ENCODE results near the gene C1orf56.

C1orf56 gene

DNA sequence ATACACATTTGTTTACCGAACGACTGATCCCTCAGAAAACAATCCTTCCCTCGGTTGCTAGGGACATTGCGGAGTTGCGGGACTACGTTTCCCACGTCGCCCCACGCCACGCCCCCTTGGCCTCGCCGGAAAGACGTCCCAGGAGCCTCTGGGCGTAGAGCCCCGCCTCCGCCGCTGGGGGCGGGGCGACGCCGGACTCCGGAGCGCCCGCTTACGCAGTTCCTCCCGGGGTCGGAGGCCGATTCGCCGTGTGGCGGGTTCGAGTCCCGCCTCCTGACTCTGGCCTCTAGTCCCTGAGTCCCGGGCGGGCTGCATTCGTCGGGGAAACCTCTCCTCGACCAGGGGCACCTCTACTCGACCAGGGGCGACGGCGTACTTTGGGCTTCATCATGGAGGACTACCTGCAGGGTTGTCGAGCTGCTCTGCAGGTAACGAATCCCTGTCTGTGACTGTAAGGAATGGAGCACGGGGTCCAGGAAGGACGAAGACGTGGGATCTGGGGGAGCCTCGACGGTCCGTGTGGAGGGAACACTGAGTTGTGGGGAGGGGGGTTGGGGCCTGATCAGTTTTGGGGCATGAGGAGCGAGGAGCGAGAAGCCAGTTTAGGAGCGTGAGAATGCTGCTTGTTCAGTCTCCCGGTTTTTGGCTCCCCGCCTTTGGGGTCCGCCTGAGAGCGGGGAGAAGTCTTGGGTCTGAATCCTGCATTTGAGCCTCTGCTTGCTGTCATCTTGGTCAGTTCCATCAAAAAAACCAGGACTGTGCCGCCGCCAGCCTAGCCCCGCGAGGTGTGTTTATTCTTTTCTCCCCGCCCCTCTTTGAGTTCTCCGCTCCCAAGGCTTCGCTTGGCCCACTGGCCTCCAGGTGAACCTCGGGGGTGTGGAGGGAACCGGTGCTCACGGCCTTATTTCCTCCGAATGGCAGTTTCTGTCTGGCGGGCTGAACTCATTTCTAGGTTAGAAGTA, 39.0 kb upstream of the C1orf56 start, which contains the start of gene PRUNE1:
Gene PRUNE1 (plus strand): TSS at position 206 of the 962 bp plus-strand sequence. CDS start 184 bp downstream, at position 390.
- peak; percentile 99 for DNase-seq
- Histone ChIP-seq H3K27me3 (ENCODE audit: control insufficient read depth in 1 of 2, insufficient read depth in 1 of 2, low read length in 2 of 2) (no peaks in the 10 kb centered on the region), H4K8ac (ENCODE audit: low read length) (peak within 1 kb of the TSS; percentile 93), H2BK12ac (ENCODE audit: low read length in 2 of 2) (peak within 1 kb of the TSS; percentile 49 to 59), H3K4me2 (ENCODE audit: low read length, poor library complexity, severe bottlenecking) (peak within 1 kb of the TSS; percentile 73), H2BK120ac (ENCODE audit: low read depth, low read length) (no peak within 1 kb of the TSS), H3K27ac (ENCODE audit: low read length, poor library complexity, severe bottlenecking) (peak within 1 kb of the TSS; percentile 49), H3K4ac (ENCODE audit: low read depth in 1 of 2, low read length in 2 of 2) (peak within 1 kb of the TSS; percentile 92), H2AFZ (ENCODE audit: low read depth, low read length) (peak within 1 kb of the TSS; percentile 83), H3K9ac (ENCODE audit: low read length) (peak within 1 kb of the TSS; percentile 97), H2BK5ac (ENCODE audit: low read depth, low read length, poor library complexity, severe bottlenecking) (peak within 1 kb of the TSS; percentile 2), H3K79me1 (replicated peaks; ENCODE audit: low read length, poor library complexity, severe bottlenecking) (peaks cover 12% of the 10 kb centered on the region), H2BK15ac (ENCODE audit: low read depth, poor library complexity, severe bottlenecking) (no peak within 1 kb of the TSS), H3K14ac (ENCODE audit: low read length in 2 of 2) (peak within 1 kb of the TSS in 1 of 2 experiments; percentile 63), H3K18ac (ENCODE audit: low read depth in 1 of 2, low read length in 2 of 2) (peak within 1 kb of the TSS; percentile 85 to 90), H3K36me3 (ENCODE audit: control insufficient read depth in 1 of 2, insufficient read depth in 2 of 2, low read depth in 1 of 2, low read length in 2 of 2) (no peaks in the 10 kb centered on the region), H2AK5ac (ENCODE audit: low read length, severe bottlenecking) (no peak within 1 kb of the TSS), H3K4me3 (ENCODE audit: insufficient read depth in 1 of 2, low read depth in 1 of 2, low read length in 2 of 2) (peak within 1 kb of the TSS; percentile 73 to 93), H3K9me3 (ENCODE audit: control insufficient read depth, low read length) (no peaks in the 10 kb centered on the region), H3K23ac (ENCODE audit: low read length in 2 of 2) (peak within 1 kb of the TSS; percentile 2 to 51), H3K4me1 (ENCODE audit: control insufficient read depth, insufficient read depth, low read depth, low read length) (peaks cover 19% of the 10 kb centered on the region), H4K91ac (ENCODE audit: low read length) (peak within 1 kb of the TSS; percentile 80)
- WGBS = under 1% methylated on average over 64 of the region's 69 CpGs

DNA sequence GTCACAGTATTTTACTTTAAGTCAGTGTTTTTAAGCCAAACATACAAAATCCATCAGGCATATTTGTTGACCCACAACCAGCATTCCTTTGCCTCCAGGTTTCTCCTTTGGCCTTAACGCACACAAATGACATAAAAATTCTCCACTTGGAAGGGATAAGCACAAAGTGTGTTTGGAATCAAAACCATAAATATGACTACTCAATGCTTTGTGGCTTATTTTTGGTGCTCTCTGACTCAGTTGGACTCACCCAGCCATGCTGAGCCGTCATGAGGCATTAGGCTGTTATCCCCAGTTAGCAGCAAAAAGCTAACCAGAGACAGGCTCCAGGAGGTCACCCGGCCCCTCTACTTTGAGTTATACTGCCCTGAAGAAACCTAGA, 38.4 kb upstream of the C1orf56 start:
- DNase-seq = no peak
- Histone ChIP-seq H2BK5ac (ENCODE audit: low read depth, low read length, poor library complexity, severe bottlenecking) (no peak overlapping the region), H3K18ac (ENCODE audit: low read depth in 1 of 2, low read length in 2 of 2) (peak overlapping the region in 1 of 2 experiments; percentile 35), H3K79me1 (replicated peaks; ENCODE audit: low read length, poor library complexity, severe bottlenecking) (peaks cover 13% of the 10 kb centered on the region), H3K4me2 (ENCODE audit: low read length, poor library complexity, severe bottlenecking) (peak overlapping the region; percentile 73), H4K91ac (ENCODE audit: low read length) (no peak overlapping the region), H3K4ac (ENCODE audit: low read depth in 1 of 2, low read length in 2 of 2) (peak overlapping the region in 1 of 2 experiments; percentile 18), H3K27me3 (ENCODE audit: control insufficient read depth in 1 of 2, insufficient read depth in 1 of 2, low read length in 2 of 2) (no peaks in the 10 kb centered on the region), H2BK120ac (ENCODE audit: low read depth, low read length) (no peak overlapping the region), H3K4me3 (ENCODE audit: insufficient read depth in 1 of 2, low read depth in 1 of 2, low read length in 2 of 2) (peak overlapping the region; percentile 73 to 93), H4K8ac (ENCODE audit: low read length) (no peak overlapping the region), H3K36me3 (ENCODE audit: control insufficient read depth in 1 of 2, insufficient read depth in 2 of 2, low read depth in 1 of 2, low read length in 2 of 2) (no peaks in the 10 kb centered on the region), H3K23ac (ENCODE audit: low read length in 2 of 2) (no peak overlapping the region), H3K4me1 (ENCODE audit: control insufficient read depth, insufficient read depth, low read depth, low read length) (peaks cover 19% of the 10 kb centered on the region), H2AFZ (ENCODE audit: low read depth, low read length) (no peak overlapping the region), H2BK12ac (ENCODE audit: low read length in 2 of 2) (no peak overlapping the region), H2BK15ac (ENCODE audit: low read depth, poor library complexity, severe bottlenecking) (no peak overlapping the region), H3K9ac (ENCODE audit: low read length) (peak overlapping the region; percentile 97), H3K27ac (ENCODE audit: low read length, poor library complexity, severe bottlenecking) (peak overlapping the region; percentile 46), H3K9me3 (ENCODE audit: control insufficient read depth, low read length) (no peaks in the 10 kb centered on the region), H2AK5ac (ENCODE audit: low read length, severe bottlenecking) (no peak overlapping the region), H3K14ac (ENCODE audit: low read length in 2 of 2) (no peak overlapping the region)
- WGBS = 81% methylated on average over 3 of the region's 3 CpGs

GRCh38 chr1:151009674-151010345, 37.7 kb upstream of the C1orf56 start:
- no peak overlapping the region for H3K4ac ChIP-seq (ENCODE audit: low read depth in 1 of 2, low read length in 2 of 2)
- no peak overlapping the region for H2BK12ac ChIP-seq (ENCODE audit: low read length in 2 of 2)
- H3K4me3 ChIP-seq (ENCODE audit: insufficient read depth in 1 of 2, low read depth in 1 of 2, low read length in 2 of 2) = peak overlapping the region in 1 of 2 experiments; percentile 93
- no peak overlapping the region for H2BK5ac ChIP-seq (ENCODE audit: low read depth, low read length, poor library complexity, severe bottlenecking)
- DNase-seq = no peak
- no peaks in the 10 kb centered on the region for H3K9me3 ChIP-seq (ENCODE audit: control insufficient read depth, low read length)
- H3K4me2 ChIP-seq (ENCODE audit: low read length, poor library complexity, severe bottlenecking) = no peak overlapping the region
- no peaks in the 10 kb centered on the region for H3K27me3 ChIP-seq (ENCODE audit: control insufficient read depth in 1 of 2, insufficient read depth in 1 of 2, low read length in 2 of 2)
- H3K14ac ChIP-seq (ENCODE audit: low read length in 2 of 2) = no peak overlapping the region
- H4K91ac ChIP-seq (ENCODE audit: low read length) = no peak overlapping the region
- H3K23ac ChIP-seq (ENCODE audit: low read length in 2 of 2) = no peak overlapping the region
- no peak overlapping the region for H2AK5ac ChIP-seq (ENCODE audit: low read length, severe bottlenecking)
- no peaks in the 10 kb centered on the region for H3K36me3 ChIP-seq (ENCODE audit: control insufficient read depth in 1 of 2, insufficient read depth in 2 of 2, low read depth in 1 of 2, low read length in 2 of 2)
- no peak overlapping the region for H2AFZ ChIP-seq (ENCODE audit: low read depth, low read length)
- peak overlapping the region; percentile 46 for H3K27ac ChIP-seq (ENCODE audit: low read length, poor library complexity, severe bottlenecking)
- H3K4me1 ChIP-seq (ENCODE audit: control insufficient read depth, insufficient read depth, low read depth, low read length) = peaks cover 16% of the 10 kb centered on the region
- 100% methylated on average over 7 of the region's 8 CpGs for WGBS
- H4K8ac ChIP-seq (ENCODE audit: low read length) = no peak overlapping the region
- H3K9ac ChIP-seq (ENCODE audit: low read length) = peak overlapping the region; percentile 97
- H2BK15ac ChIP-seq (ENCODE audit: low read depth, poor library complexity, severe bottlenecking) = no peak overlapping the region
- H2BK120ac ChIP-seq (ENCODE audit: low read depth, low read length) = no peak overlapping the region
- peaks cover 17% of the 10 kb centered on the region for H3K79me1 ChIP-seq (replicated peaks; ENCODE audit: low read length, poor library complexity, severe bottlenecking)
- no peak overlapping the region for H3K18ac ChIP-seq (ENCODE audit: low read depth in 1 of 2, low read length in 2 of 2)

DNA sequence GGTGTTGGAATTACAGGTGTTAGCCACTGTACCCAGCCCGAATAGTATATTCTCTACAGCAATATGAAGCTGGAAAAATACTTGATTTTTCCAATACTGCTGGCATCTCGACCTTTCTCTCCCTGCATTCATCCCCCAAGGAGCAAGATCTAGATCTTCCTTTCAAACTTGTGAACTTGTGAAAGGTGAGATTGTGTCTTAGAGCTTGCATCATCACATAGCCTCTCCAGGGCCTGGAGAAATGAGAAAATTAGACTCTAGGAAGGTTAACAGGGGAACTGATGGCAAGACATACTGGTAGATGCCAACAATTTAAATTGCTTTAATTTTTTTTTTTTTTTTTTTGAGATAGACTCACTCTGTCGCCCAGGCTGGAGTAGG, 37.2 kb upstream of the C1orf56 start:
- H4K91ac ChIP-seq (ENCODE audit: low read length) = no peak overlapping the region
- no peak overlapping the region for H3K27ac ChIP-seq (ENCODE audit: low read length, poor library complexity, severe bottlenecking)
- no peak overlapping the region for H2BK120ac ChIP-seq (ENCODE audit: low read depth, low read length)
- peaks cover 17% of the 10 kb centered on the region for H3K79me1 ChIP-seq (replicated peaks; ENCODE audit: low read length, poor library complexity, severe bottlenecking)
- no peak overlapping the region for H4K8ac ChIP-seq (ENCODE audit: low read length)
- no peak overlapping the region for H2BK5ac ChIP-seq (ENCODE audit: low read depth, low read length, poor library complexity, severe bottlenecking)
- no peaks in the 10 kb centered on the region for H3K36me3 ChIP-seq (ENCODE audit: control insufficient read depth in 1 of 2, insufficient read depth in 2 of 2, low read depth in 1 of 2, low read length in 2 of 2)
- no peak overlapping the region for H2BK15ac ChIP-seq (ENCODE audit: low read depth, poor library complexity, severe bottlenecking)
- H3K4me3 ChIP-seq (ENCODE audit: insufficient read depth in 1 of 2, low read depth in 1 of 2, low read length in 2 of 2) = no peak overlapping the region
- H3K23ac ChIP-seq (ENCODE audit: low read length in 2 of 2) = no peak overlapping the region
- no peaks in the 10 kb centered on the region for H3K27me3 ChIP-seq (ENCODE audit: control insufficient read depth in 1 of 2, insufficient read depth in 1 of 2, low read length in 2 of 2)
- H3K9me3 ChIP-seq (ENCODE audit: control insufficient read depth, low read length) = no peaks in the 10 kb centered on the region
- H3K9ac ChIP-seq (ENCODE audit: low read length) = no peak overlapping the region
- DNase-seq = no peak
- H3K4ac ChIP-seq (ENCODE audit: low read depth in 1 of 2, low read length in 2 of 2) = no peak overlapping the region
- peaks cover 15% of the 10 kb centered on the region for H3K4me1 ChIP-seq (ENCODE audit: control insufficient read depth, insufficient read depth, low read depth, low read length)
- WGBS = 91% methylated on average over 1 of the region's 3 CpGs
- no peak overlapping the region for H3K4me2 ChIP-seq (ENCODE audit: low read length, poor library complexity, severe bottlenecking)
- H3K14ac ChIP-seq (ENCODE audit: low read length in 2 of 2) = no peak overlapping the region
- H2AFZ ChIP-seq (ENCODE audit: low read depth, low read length) = no peak overlapping the region
- H3K18ac ChIP-seq (ENCODE audit: low read depth in 1 of 2, low read length in 2 of 2) = no peak overlapping the region
- H2BK12ac ChIP-seq (ENCODE audit: low read length in 2 of 2) = no peak overlapping the region
- no peak overlapping the region for H2AK5ac ChIP-seq (ENCODE audit: low read length, severe bottlenecking)

Measured in mesenchymal stem cell (in vitro differentiated cells and primary cell).